PFSK-1 (cell line): ENCODE measurements around the gene LYRM2.

ENCODE experiments used
- FOXP2 ChIP-seq: optimal IDR thresholded peaks from 2 replicates; pipeline ENCODE3; 2011; ENCODE audit warnings: borderline replicate concordance, control low read depth, inconsistent platforms; ENCODE audit not compliant: insufficient read depth; ENCODE audit errors: extremely low read length, extremely low read depth
- POLR2AphosphoS5 ChIP-seq: IDR thresholded peaks from 2 replicates; pipeline ENCODE4 v1.6.1; 2012; ENCODE audit warnings: low read depth, mild to moderate bottlenecking, control low read depth, low read length, moderate library complexity
- REST ChIP-seq, 2 experiments: IDR thresholded peaks; 2 replicates each; pipeline versions ENCODE4 v1.6.1 to v1.8.0; 2011 to 2012; ENCODE audit warnings: low read depth in 2 of 2, low read length in 2 of 2, control low read depth in 1 of 2, inconsistent platforms in 1 of 2, mild to moderate bottlenecking in 1 of 2, moderate library complexity in 1 of 2; ENCODE audit not compliant: insufficient read depth in 1 of 2
- SIN3A ChIP-seq: IDR thresholded peaks from 2 replicates; pipeline ENCODE4 v1.6.1; 2012; ENCODE audit warnings: mild to moderate bottlenecking, low read length, moderate library complexity, borderline replicate concordance; ENCODE audit not compliant: insufficient read depth
- TAF1 ChIP-seq: IDR thresholded peaks from 2 replicates; pipeline ENCODE4 v1.6.1; 2012; ENCODE audit warnings: low read length, control low read depth, borderline replicate concordance; ENCODE audit not compliant: insufficient read depth

Gene LYRM2

GRCh38 chr6:89547281-89547680 is 91.3 kb downstream of the LYRM2 start:
- TF ChIP-seq SIN3A (no peak), REST (IDR thresholded peaks at IDR 0.05; ENCODE audit: insufficient read depth in 1 of 2, low read depth in 2 of 2, low read length in 2 of 2) (no peak), TAF1 (no peak), POLR2AphosphoS5 (no peak), FOXP2 (no peak)

DNA sequence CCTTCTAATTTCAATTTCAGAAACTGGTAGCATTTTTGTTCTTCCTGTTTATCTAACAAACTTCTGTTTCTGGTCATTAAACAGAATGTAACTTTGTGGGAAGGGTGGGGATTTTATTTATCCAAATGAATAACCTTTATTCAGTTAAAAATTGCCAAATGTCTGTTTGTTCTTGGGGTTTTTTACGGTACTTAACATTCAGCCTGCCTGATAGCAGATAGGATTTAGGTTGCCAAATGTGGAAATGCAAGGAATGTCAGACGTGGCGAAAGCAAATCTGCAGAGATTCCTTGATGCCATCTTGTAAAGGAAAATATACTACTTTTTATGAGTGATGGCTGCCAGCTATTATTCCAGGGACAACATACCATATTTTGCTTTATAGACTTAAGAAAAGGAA is 95.7 kb downstream of the LYRM2 start:
- TF ChIP-seq SIN3A (no peak), FOXP2 (no peak), POLR2AphosphoS5 (no peak), REST (IDR thresholded peaks at IDR 0.05; ENCODE audit: insufficient read depth in 1 of 2, low read depth in 2 of 2, low read length in 2 of 2) (no peak), TAF1 (no peak)

- no peak for TF ChIP-seq POLR2AphosphoS5
Measured at GRCh38 chr6:89542081-89542857, 96.3 kb downstream of the LYRM2 start.

GRCh38 chr6:89539779-89540178 is 98.8 kb downstream of the LYRM2 start:
- TF ChIP-seq TAF1 (no peak), POLR2AphosphoS5 (no peak)

- TF ChIP-seq TAF1, result no peak
- TF ChIP-seq FOXP2, result no peak
- no peak for TF ChIP-seq SIN3A
- no peak for TF ChIP-seq POLR2AphosphoS5
- no peak for TF ChIP-seq REST (IDR thresholded peaks at IDR 0.05; ENCODE audit: insufficient read depth in 1 of 2, low read depth in 2 of 2, low read length in 2 of 2)
Measured at GRCh38 chr6:89536231-89536630, 102.3 kb downstream of the LYRM2 start.

DNA sequence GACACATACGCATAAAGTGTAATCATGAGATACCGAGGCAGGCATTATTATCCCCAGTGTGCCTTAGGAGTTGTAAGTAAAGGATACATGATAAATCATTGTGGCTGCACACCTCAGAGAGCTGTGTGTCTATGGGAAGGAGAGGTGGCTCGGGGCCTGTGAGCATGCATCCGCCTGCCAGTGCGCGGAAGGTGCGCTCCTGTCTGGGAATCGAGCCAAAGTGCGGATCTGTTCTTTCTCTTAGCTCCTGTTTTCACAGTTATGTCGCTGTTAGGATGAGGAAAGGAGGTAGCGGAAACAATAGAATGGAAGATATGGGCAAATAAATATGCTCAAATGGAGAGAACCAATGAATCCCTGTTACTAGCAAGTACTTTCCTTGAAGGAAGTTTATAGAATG is 107.6 kb downstream of the LYRM2 start:
- TF ChIP-seq FOXP2 (no peak), POLR2AphosphoS5 (no peak), REST (IDR thresholded peaks at IDR 0.05; ENCODE audit: insufficient read depth in 1 of 2, low read depth in 2 of 2, low read length in 2 of 2) (no peak), TAF1 (no peak), SIN3A (no peak)
